Activated CD4-positive, alpha-beta T cell treated with anti-CD3 and anti-CD28 coated beads, Interleukin-2, amount 10 ng/mL, durations not matched to agents 7 days and 5 days (primary cell): ENCODE data around the gene FH. TPM values are rescaled to one million over a fixed set of nuclear protein-coding genes. Genes with fewer than 3 reads are reported as not detected.

ENCODE experiments used
- CTCF ChIA-PET: fragments of 350-600 bp; sonication (Branson Sonifier 250); formaldehyde crosslinking; loops from one replicate; lab custom pipeline; 2021; ENCODE audit warnings: antibody characterized with exemption; lab: Charles Lee
- POLR2A ChIA-PET: fragments of 350-600 bp; sonication (Branson Sonifier 250); formaldehyde crosslinking; loops from one replicate; lab custom pipeline; 2021; ENCODE audit warnings: antibody characterized with exemption; lab: Charles Lee
- DNase-seq: peaks from one replicate; pipeline ENCODE4 v3.0.0-alpha.2; 2020
- H3K27ac Mint-ChIP-seq: one replicate; pipeline ENCODE4 v1.8.0; 2021; ENCODE audit warnings: mild to moderate bottlenecking, moderate library complexity, mixed read lengths
- H3K27me3 Mint-ChIP-seq: one replicate; pipeline ENCODE4 v1.8.0; 2021; ENCODE audit warnings: mixed read lengths
- H3K36me3 Mint-ChIP-seq: one replicate; pipeline ENCODE4 v1.8.0; 2021; ENCODE audit warnings: low read depth, mixed read lengths
- H3K4me1 Mint-ChIP-seq: one replicate; pipeline ENCODE4 v1.8.0; 2021; ENCODE audit warnings: mixed read lengths
- H3K4me3 Mint-ChIP-seq: one replicate; pipeline ENCODE4 v1.8.0; 2021; ENCODE audit warnings: mild to moderate bottlenecking, moderate library complexity, mixed read lengths
- H3K9me3 Mint-ChIP-seq: one replicate; pipeline ENCODE4 v1.8.0; 2021; ENCODE audit warnings: mixed read lengths
- total RNA-seq, 2 experiments: library from RNA; stranded (reverse); gene quantifications; one replicate each; pipeline ENCODE4 v1.2.3, GENCODE V29; 2021

Gene FH
- total RNA-seq = 10 to 100 TPM; 63.9 to 66.3 TPM

DNA sequence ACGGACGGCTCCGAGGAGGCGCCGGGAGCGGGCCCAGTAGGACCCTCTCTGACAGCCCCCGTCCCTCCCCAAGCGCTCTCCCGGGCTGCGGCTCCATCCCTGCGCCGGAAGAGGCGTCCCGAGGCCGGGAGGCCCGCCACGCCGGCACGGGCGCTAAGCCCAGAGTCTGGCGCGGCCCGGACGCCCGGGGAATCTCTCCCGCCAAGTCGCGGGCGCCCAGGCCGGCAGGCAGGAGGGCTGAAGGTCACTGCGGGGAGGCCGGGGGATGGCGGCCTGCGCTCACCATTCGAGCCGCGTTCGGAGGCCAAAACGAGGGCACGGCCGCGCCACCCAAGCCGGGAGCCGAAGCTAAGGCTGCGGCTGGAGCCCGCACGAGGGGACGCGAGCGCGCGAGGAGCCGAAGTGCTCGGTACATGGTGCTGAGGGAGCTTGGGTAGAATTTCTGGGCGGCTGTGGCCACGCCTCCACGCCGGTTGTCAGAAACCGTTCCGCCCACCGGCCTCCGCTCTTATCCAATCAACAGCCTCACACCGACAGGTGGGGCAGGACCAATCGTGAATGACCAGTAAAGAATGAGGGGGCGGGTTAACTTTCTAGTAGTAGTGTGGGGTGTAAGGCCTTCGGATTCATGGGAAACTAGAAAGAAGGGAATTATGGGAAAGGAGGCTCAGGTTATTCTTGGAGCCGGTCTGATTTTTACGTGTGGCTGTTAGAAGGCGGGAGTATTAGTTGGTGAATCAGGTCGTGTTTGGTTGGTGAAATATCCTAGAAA, at the start of gene FH:
Gene FH (minus strand): TSS at position 448 of the 772 bp plus-strand sequence. CDS start 33 bp downstream, at position 415.
- Mint-ChIP-seq H3K36me3 (peaks cover 12% of the 10 kb centered on the region), H3K4me1 (peaks cover 28% of the 10 kb centered on the region), H3K27ac (peak within 1 kb of the TSS; percentile 94), H3K27me3 (peaks cover 26% of the 10 kb centered on the region), H3K9me3 (no peaks in the 10 kb centered on the region), H3K4me3 (peak within 1 kb of the TSS; percentile 93)
- CTCF ChIA-PET = interaction anchor here (0.6 to 1.1 kb wide), 3 partner anchors 18 to 1064 kb away, joined by 3 to 4 read pairs (median 3); no protein-coding TSS in a partner anchor
- POLR2A ChIA-PET = interaction anchor here (1.2 kb wide), 1 partner anchor 32 kb away, joined by 3 read pairs; no protein-coding TSS in a partner anchor
- DNase-seq = peak; percentile 96

DNA sequence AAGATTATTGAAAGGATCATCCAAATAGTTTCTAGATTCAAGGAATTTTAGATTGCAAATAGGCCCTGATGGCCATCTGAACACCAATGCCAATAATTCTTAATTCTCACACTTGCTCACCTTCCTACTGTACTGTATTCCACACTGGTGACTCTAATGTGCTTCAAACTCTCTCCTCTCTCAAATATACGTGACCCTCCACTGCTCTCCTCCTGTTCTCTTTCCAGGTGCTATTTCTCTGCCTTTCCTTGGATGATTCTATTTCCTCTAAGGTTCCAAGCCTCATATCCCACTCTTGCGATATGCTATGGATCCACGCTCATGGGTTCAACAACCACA, 41.3 kb upstream of the FH start:
- DNase-seq = no peak
- Mint-ChIP-seq H3K9me3 (no peaks in the 10 kb centered on the region), H3K4me1 (no peaks in the 10 kb centered on the region), H3K36me3 (no peaks in the 10 kb centered on the region), H3K27me3 (peaks cover 1% of the 10 kb centered on the region), H3K4me3 (no peak overlapping the region), H3K27ac (no peak overlapping the region)
- POLR2A ChIA-PET = no interaction called here
- CTCF ChIA-PET = no interaction called here

DNA sequence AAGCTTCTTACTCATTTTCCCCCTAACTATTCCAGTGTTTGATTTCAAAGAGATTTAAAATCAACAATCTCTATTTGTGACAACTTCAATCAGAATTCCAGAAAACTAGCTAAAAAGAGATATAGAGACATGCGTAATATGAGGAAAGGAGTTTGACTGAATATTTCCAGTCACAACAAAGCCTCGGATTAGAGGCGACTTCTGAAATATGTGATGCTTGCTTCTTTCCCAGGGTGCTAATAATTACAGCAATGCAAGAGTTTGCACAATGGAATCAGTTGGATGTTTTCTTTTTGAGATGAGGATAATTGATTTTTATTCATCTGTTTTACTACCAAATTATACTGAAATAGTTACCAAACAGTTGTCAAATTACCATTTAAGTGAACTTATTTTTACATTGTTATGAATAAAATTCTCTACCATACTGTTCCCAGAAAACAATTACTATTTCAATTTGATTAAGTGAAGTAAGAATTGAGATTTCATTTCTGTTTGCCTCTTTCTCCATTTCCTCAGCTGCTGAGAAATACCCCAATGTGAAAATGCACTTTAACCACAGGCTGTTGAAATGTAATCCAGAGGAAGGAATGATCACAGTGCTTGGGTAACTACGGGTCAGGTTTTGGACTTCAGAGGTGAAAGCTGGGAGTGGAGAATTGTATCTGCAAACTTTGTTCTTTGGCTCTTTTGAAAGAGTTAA, 40.7 kb upstream of the FH start:
- CTCF ChIA-PET = no interaction called here
- H3K27ac Mint-ChIP-seq = no peak overlapping the region

DNA sequence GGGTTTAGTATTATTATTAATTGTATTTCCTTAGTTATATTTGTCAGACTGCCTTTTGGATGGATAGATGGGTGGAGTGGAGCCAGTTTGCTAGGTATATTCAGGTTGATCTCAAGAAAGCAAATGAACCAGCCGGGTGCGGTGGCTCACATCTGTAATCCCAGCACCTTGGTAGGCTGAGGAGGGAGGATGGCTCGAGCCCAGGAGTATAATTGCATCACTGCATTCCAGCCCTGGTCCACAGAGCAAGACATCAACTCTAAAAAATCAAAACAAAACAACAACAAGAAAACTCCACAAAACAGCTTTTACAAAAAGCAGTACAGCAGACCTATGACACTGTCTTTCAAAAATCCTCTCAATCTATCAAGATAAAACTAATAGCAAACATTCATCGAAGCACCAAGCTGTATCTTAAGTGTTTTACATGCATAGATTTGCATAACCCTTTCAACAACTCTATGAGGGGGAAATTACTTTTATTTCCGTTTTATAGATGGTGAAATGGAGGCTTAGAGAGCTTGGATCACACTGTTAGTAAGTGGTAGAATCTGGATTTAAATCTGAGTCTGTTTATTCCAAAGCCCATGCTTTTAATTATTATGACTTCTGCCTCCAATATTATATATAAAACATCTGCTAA, 38.1 kb upstream of the FH start:
- no peak overlapping the region for H3K27ac Mint-ChIP-seq
- H3K36me3 Mint-ChIP-seq = peaks cover 1% of the 10 kb centered on the region

More for the DNA sequence above, 40.7 kb upstream of the FH start:
- Mint-ChIP-seq H3K4me1 (no peaks in the 10 kb centered on the region), H3K36me3 (no peaks in the 10 kb centered on the region), H3K9me3 (no peaks in the 10 kb centered on the region), H3K4me3 (no peak overlapping the region), H3K27me3 (peaks cover 1% of the 10 kb centered on the region)
- DNase-seq = no peak
- POLR2A ChIA-PET = no interaction called here

DNA sequence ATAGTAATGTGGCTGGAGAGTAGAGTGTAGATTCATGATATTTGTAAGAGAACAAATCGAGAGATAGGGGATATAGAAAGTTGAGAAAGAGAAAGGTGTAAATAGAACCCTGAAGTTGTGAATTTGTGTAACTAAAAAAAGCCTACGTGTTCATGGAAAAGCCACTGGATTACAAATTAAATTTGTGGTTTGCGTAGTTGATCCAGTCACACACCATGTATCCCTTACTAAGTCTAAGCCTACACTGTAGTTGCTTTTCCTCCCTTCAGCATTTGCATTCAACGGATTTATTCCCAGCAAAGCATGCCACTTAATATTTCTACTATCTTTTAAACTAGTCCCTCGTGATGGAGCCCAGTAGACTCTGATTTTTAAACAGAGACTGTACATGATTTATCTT, 37.5 kb upstream of the FH start:
- CTCF ChIA-PET = no interaction called here
- Mint-ChIP-seq H3K9me3 (peaks cover 4% of the 10 kb centered on the region), H3K27ac (no peak overlapping the region), H3K4me3 (no peak overlapping the region), H3K27me3 (peaks cover 1% of the 10 kb centered on the region), H3K36me3 (peaks cover 4% of the 10 kb centered on the region), H3K4me1 (peaks cover 9% of the 10 kb centered on the region)
- no peak for DNase-seq
- POLR2A ChIA-PET = no interaction called here

More for the DNA sequence above, 38.1 kb upstream of the FH start:
- CTCF ChIA-PET = no interaction called here
- Mint-ChIP-seq H3K4me1 (peaks cover 2% of the 10 kb centered on the region), H3K27me3 (peaks cover 1% of the 10 kb centered on the region), H3K9me3 (peaks cover 1% of the 10 kb centered on the region), H3K4me3 (no peak overlapping the region)
- POLR2A ChIA-PET = no interaction called here
- no peak for DNase-seq

DNA sequence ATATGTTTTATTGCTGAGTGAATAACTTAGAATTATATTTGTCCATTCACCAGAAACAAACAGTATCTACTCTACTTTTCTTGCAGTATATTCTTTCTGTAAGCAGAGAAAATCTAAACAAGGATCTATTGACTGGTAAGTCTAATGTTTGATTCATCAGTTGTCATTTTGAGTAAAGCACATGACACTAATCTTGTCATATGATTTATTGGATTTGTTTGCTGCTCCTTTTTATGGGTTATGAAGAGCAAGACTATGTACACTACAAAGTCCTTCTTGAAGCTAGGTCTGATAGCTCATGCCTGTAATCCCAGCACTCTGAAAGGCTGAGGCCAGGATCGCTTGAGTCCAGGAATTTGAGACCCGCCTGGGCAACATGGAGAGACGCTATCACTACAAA, 36.0 kb upstream of the FH start:
- Mint-ChIP-seq H3K36me3 (peaks cover 4% of the 10 kb centered on the region), H3K4me1 (peaks cover 21% of the 10 kb centered on the region), H3K27me3 (peaks cover 1% of the 10 kb centered on the region), H3K9me3 (peaks cover 4% of the 10 kb centered on the region), H3K4me3 (no peak overlapping the region), H3K27ac (no peak overlapping the region)
- ChIA-PET CTCF (no interaction called here), POLR2A (no interaction called here)
- DNase-seq = no peak

DNA sequence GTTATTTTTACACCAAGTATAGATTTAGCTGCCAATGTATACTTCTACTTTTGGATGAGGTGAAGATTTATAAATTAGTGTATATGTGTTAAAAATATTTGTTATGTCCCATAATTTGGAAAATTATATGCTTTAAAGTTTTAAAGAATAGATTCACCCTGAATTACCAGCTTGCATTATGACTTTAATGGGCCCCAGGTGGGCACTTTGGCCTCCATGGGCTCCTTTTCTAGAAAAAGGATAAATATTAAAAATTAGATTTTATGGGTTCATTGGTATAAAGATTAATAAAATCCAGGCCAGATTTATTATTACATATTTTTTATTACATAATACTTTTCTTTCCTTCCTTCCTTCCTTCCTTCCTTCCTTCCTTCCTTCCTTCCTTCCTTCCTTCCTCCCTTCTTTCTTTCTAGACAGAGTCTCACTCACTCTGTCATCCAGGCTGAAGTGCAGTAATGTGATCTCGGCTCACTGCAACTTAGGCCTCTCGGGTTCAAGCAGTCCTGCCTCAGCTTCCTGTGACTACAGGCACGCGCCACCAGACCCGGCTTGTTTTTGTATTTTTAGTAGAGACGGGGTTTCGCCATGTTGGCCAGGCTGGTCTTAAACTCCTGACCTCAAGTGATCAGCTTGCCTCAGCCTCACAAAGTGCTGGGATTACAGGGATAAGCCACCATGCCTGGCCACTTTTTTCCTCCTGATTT, 34.5 kb upstream of the FH start:
- H3K27me3 Mint-ChIP-seq = no peaks in the 10 kb centered on the region
- no peak overlapping the region for H3K4me3 Mint-ChIP-seq
- DNase-seq = no peak
- POLR2A ChIA-PET = no interaction called here
- H3K36me3 Mint-ChIP-seq = peaks cover 4% of the 10 kb centered on the region
- H3K9me3 Mint-ChIP-seq = peaks cover 4% of the 10 kb centered on the region
- CTCF ChIA-PET = no interaction called here
- no peak overlapping the region for H3K27ac Mint-ChIP-seq
- peaks cover 21% of the 10 kb centered on the region for H3K4me1 Mint-ChIP-seq

DNA sequence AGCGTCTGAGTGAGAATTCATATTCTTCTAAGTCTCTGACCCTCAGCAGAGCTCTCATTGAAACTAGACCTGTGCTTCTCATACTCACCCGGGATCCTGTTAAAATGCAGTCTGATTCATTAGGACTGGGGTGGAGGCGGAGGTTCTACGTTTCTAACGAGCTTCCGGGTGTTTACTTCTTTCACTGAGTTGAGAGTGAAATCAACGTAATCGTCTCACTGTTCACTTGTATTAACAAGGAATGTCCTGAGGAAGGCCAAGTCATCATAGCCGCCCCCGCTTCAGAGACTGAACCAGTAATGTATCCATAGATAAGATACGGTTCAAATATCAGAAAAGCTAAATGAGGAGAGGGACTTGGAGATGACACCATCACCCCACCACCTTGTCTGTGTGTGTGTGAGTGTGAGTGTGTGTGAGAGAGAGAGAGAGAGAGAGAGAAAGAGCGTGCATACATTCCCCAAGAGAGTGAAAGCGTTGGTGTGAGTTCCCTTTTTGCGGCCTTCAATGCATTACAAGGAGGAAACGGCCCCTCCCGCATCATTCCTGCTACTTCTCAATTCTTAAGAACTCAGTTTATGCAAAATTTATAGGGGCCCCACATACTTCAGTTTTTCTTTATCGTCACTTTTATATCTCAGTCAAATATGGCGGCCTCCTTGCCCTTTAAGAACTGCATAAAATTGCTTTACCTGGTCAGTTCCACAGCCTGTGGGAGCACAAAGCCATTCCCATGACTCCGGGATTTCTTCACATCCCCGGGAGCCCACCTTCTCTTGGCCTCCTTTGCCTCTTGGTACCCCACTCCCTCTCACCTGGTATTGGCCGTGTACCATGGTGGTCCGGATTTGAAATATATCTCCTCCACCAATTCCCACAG, 32.4 kb upstream of the FH start:
- ChIA-PET CTCF (no interaction called here), POLR2A (interaction anchor here (0.6 kb wide), 1 partner anchor 33 kb away, joined by 3 read pairs; the partner anchor contains the start of gene FH)
- H3K36me3 Mint-ChIP-seq = peaks cover 4% of the 10 kb centered on the region
- peak; percentile 29 for DNase-seq
- peak overlapping the region; percentile 93 for H3K27ac Mint-ChIP-seq
- H3K4me3 Mint-ChIP-seq = peak overlapping the region; percentile 64
- H3K4me1 Mint-ChIP-seq = peaks cover 21% of the 10 kb centered on the region
- H3K9me3 Mint-ChIP-seq = peaks cover 4% of the 10 kb centered on the region
- H3K27me3 Mint-ChIP-seq = peaks cover 3% of the 10 kb centered on the region

DNA sequence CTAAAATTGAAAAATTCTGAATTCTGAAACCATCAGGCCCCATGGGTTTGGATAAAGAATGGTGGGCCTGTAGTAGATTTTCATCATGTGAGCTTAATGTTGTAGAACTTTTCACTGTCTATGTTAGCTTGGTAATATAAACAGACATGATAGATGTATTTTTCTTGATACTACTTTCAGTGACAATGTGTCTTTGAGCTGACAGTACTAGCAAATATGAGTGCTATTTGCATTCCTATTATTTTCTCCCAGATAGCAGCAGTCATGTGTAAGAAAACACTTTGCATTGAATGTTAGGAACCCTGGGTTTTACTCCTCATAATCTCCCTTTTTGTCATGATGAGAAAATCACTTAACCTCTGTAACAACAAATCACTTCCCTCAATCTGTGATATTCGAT, 30.8 kb upstream of the FH start:
- no peak overlapping the region for H3K27ac Mint-ChIP-seq
- peaks cover 4% of the 10 kb centered on the region for H3K36me3 Mint-ChIP-seq
- peaks cover 4% of the 10 kb centered on the region for H3K9me3 Mint-ChIP-seq
- peaks cover 5% of the 10 kb centered on the region for H3K27me3 Mint-ChIP-seq
- DNase-seq = no peak
- CTCF ChIA-PET = no interaction called here
- peaks cover 21% of the 10 kb centered on the region for H3K4me1 Mint-ChIP-seq
- H3K4me3 Mint-ChIP-seq = no peak overlapping the region
- POLR2A ChIA-PET = no interaction called here

DNA sequence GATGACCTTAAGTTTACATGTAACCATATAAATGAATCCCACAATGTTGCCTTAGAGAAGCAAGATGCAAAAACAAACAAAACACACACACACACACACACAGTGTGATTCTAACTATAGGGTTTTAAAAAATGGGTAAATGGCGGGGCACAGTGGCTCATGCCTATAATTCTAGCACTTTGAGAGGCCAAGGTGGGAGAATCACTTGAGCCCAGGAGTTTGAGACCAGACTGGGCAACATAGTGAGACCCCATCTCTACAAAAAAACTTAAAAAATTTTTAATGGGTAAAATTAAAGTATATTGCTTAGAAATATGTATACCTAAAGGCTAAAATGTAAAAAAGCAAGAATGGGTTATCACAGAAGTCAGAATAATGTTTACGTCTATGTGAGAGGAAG, 28.5 kb upstream of the FH start:
- POLR2A ChIA-PET = no interaction called here
- Mint-ChIP-seq H3K4me1 (peaks cover 21% of the 10 kb centered on the region), H3K4me3 (no peak overlapping the region), H3K9me3 (peaks cover 4% of the 10 kb centered on the region), H3K27me3 (peaks cover 5% of the 10 kb centered on the region), H3K27ac (no peak overlapping the region), H3K36me3 (peaks cover 4% of the 10 kb centered on the region)
- DNase-seq = no peak
- CTCF ChIA-PET = interaction anchor here (0.7 kb wide), 1 partner anchor 314 kb away, joined by 5 read pairs; no protein-coding TSS in a partner anchor

DNA sequence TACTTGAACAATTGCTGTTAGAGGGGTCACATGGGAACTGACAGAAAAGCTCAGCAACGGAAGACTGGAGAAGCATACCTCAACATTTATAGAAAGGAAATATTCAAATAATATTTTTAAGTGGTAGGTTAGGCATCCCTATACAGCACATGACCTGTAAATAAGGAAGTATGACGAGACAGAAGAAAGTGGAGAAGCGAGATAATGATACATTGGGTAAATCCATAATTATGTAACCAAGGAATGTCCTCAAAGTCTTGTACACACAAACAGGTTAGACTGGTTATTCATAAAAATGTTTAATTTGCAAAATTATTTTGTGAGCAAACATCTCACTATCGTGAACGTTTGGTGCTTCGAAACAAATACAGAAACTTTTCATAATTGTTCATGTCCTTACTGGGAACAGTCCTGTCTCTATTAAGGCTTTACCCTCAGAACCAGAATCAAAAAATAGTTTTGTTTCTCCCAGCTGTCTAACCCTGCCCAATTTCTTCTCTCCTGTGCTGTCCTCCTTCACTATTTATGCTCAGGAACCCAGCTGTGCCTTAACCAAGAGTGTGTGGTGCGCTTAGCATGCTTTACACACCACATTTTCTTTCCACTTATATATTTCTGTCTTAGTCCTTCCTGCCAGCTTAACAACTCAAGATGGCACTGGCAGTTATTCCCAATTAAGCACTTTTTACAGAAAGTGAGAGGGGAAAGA, 22.8 kb upstream of the FH start:
- DNase-seq = no peak
- H3K36me3 Mint-ChIP-seq = no peaks in the 10 kb centered on the region
- ChIA-PET POLR2A (no interaction called here), CTCF (interaction anchor here (0.8 kb wide), 1 partner anchor 24 kb away, joined by 3 read pairs; no protein-coding TSS in a partner anchor)
- H3K9me3 Mint-ChIP-seq = no peaks in the 10 kb centered on the region
- H3K4me3 Mint-ChIP-seq = no peak overlapping the region
- no peaks in the 10 kb centered on the region for H3K4me1 Mint-ChIP-seq
- H3K27ac Mint-ChIP-seq = no peak overlapping the region
- H3K27me3 Mint-ChIP-seq = peaks cover 4% of the 10 kb centered on the region
